ENCODE results near the gene ITGAD.

DNA sequence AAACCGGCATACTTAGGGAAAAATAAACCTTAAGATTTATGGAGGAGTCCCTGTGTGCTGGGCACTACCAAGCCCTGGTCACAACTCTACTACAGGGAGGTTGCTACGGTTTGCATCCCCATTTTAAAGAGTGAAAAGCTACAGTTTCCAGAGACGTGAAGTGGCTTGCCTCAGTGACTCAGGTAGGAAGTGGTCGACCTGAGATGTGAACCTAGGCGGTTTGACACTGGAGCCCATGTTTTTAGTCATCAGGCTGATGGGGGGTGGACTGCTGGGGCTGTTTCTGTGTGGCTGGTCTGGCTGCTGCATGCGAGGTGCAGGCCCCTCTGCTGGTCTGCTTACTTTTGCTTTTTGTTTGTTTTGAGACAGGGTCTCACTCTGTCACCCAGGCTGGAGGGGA lies 28.5 kb downstream of the ITGAD start:
- no peak for TF ChIP-seq RAD21 (IDR thresholded peaks at IDR 0.05)
- no peak for TF ChIP-seq HNF4G (IDR thresholded peaks at IDR 0.05)
- TF ChIP-seq JUND (IDR thresholded peaks at IDR 0.05) = no peak
- TF ChIP-seq, protein P1, sequence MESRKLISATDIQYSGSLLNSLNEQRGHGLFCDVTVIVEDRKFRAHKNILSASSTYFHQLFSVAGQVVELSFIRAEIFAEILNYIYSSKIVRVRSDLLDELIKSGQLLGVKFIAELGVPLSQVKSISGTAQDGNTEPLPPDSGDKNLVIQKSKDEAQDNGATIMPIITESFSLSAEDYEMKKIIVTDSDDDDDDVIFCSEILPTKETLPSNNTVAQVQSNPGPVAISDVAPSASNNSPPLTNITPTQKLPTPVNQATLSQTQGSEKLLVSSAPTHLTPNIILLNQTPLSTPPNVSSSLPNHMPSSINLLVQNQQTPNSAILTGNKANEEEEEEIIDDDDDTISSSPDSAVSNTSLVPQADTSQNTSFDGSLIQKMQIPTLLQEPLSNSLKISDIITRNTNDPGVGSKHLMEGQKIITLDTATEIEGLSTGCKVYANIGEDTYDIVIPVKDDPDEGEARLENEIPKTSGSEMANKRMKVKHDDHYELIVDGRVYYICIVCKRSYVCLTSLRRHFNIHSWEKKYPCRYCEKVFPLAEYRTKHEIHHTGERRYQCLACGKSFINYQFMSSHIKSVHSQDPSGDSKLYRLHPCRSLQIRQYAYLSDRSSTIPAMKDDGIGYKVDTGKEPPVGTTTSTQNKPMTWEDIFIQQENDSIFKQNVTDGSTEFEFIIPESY (IDR thresholded peaks at IDR 0.05) = no peak
- TF ChIP-seq, protein P2, sequence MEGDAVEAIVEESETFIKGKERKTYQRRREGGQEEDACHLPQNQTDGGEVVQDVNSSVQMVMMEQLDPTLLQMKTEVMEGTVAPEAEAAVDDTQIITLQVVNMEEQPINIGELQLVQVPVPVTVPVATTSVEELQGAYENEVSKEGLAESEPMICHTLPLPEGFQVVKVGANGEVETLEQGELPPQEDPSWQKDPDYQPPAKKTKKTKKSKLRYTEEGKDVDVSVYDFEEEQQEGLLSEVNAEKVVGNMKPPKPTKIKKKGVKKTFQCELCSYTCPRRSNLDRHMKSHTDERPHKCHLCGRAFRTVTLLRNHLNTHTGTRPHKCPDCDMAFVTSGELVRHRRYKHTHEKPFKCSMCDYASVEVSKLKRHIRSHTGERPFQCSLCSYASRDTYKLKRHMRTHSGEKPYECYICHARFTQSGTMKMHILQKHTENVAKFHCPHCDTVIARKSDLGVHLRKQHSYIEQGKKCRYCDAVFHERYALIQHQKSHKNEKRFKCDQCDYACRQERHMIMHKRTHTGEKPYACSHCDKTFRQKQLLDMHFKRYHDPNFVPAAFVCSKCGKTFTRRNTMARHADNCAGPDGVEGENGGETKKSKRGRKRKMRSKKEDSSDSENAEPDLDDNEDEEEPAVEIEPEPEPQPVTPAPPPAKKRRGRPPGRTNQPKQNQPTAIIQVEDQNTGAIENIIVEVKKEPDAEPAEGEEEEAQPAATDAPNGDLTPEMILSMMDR (IDR thresholded peaks at IDR 0.05; ENCODE audit: low read depth, low read length, missing input control) = no peak
- no peak for TF ChIP-seq FOXA1 (IDR thresholded peaks at IDR 0.05)
- TF ChIP-seq, protein P3, sequence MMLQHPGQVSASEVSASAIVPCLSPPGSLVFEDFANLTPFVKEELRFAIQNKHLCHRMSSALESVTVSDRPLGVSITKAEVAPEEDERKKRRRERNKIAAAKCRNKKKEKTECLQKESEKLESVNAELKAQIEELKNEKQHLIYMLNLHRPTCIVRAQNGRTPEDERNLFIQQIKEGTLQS (IDR thresholded peaks at IDR 0.05) = no peak
